ENCODE measurements around the gene PARVG.

DNA sequence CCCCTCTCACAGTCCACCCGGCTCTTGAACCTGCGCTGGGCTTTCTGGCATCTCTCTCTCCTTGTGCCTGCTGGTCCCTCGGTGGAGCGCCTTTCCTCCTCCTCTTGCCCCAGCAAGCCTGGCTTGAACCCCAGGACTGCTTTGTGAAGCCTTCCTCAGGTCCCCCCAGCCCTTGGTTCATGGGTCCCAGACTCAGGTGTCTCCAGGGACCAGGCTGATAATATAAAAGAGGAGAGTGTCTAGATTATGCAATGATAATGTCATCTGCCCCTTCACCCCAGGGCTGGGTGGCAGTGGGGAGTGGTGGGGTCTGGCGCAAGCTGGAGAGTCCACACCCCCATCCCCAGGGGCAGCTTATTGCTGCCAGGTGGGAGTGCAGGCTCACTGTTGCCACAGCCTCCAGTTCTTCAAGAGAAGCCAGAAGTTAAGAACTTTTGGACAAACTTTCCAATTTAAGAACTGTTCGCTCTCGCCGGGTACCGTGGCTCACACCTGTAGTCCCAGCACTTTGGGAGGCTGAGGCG is 36.6 kb upstream of the PARVG start:
- TF ChIP-seq, protein P1, sequence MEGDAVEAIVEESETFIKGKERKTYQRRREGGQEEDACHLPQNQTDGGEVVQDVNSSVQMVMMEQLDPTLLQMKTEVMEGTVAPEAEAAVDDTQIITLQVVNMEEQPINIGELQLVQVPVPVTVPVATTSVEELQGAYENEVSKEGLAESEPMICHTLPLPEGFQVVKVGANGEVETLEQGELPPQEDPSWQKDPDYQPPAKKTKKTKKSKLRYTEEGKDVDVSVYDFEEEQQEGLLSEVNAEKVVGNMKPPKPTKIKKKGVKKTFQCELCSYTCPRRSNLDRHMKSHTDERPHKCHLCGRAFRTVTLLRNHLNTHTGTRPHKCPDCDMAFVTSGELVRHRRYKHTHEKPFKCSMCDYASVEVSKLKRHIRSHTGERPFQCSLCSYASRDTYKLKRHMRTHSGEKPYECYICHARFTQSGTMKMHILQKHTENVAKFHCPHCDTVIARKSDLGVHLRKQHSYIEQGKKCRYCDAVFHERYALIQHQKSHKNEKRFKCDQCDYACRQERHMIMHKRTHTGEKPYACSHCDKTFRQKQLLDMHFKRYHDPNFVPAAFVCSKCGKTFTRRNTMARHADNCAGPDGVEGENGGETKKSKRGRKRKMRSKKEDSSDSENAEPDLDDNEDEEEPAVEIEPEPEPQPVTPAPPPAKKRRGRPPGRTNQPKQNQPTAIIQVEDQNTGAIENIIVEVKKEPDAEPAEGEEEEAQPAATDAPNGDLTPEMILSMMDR (conservative IDR thresholded peaks at IDR 0.05; ENCODE audit: low read depth, low read length): no peak
- TF ChIP-seq EZH2 (IDR thresholded peaks at IDR 0.05; ENCODE audit: low read length, unreplicated experiment) (no peak), EZH2phosphoT487 (IDR thresholded peaks at IDR 0.05; ENCODE audit: borderline replicate concordance, low read length) (no peak)
